GM23248 (cell line): ENCODE data around the gene WWOX. TPM values are rescaled to one million over a fixed set of nuclear protein-coding genes. Genes with fewer than 3 reads are reported as not detected.
"Not testable (repeated sequence)": the region's sequence is repeated elsewhere in the genome, so short reads cannot be mapped to it uniquely, and the experiment has no call there.

Experiments used
- DNase-seq: peaks from one replicate; pipeline ENCODE4 v3.0.0-alpha.2; 2015
- H2AFZ ChIP-seq: fragments of 200-600 bp; sonication (generic); 2 replicates; pipeline ENCODE4 v1.6.1; 2016; ENCODE audit warnings: antibody characterized with exemption
- H3F3A ChIP-seq: fragments of 200-600 bp; sonication (generic); 2 replicates; pipeline ENCODE4 v1.6.1; 2016; ENCODE audit warnings: mild to moderate bottlenecking, antibody characterized with exemption, mixed run types; ENCODE audit not compliant: insufficient read depth
- H3K27ac ChIP-seq: fragments of 200-600 bp; sonication (generic); 2 replicates; pipeline ENCODE4 v1.5.1; 2016; ENCODE audit warnings: mild to moderate bottlenecking
- H3K27me3 ChIP-seq: fragments of 200-600 bp; sonication (generic); replicated peaks from 2 replicates; pipeline ENCODE4 v1.6.1; 2016; ENCODE audit warnings: mild to moderate bottlenecking; ENCODE audit not compliant: insufficient read depth
- H3K36me3 ChIP-seq: fragments of 200-600 bp; sonication (generic); 2 replicates; pipeline ENCODE4 v1.6.1; 2016; ENCODE audit warnings: low read depth, mild to moderate bottlenecking
- H3K4me1 ChIP-seq: fragments of 200-600 bp; sonication (generic); 2 replicates; pipeline ENCODE4 v1.6.1; 2016; ENCODE audit warnings: mild to moderate bottlenecking; ENCODE audit not compliant: insufficient read depth
- H3K4me2 ChIP-seq: fragments of 200-600 bp; sonication (generic); one replicate; pipeline ENCODE4 v1.6.1; 2016; ENCODE audit warnings: mild to moderate bottlenecking; ENCODE audit not compliant: unreplicated experiment
- H3K4me3 ChIP-seq: fragments of 200-600 bp; sonication (generic); 2 replicates; pipeline ENCODE4 v1.5.1; 2016; ENCODE audit warnings: mild to moderate bottlenecking
- H3K79me2 ChIP-seq: fragments of 200-600 bp; sonication (generic); 2 replicates; pipeline ENCODE4 v1.6.1; 2016; ENCODE audit warnings: mild to moderate bottlenecking; ENCODE audit not compliant: insufficient read depth
- H3K9ac ChIP-seq: fragments of 200-600 bp; sonication (generic); 2 replicates; pipeline ENCODE4 v1.6.1; 2016; ENCODE audit warnings: mild to moderate bottlenecking
- H3K9me2 ChIP-seq: fragments of 200-600 bp; sonication (generic); 2 replicates; pipeline ENCODE4 v1.6.1; 2016; ENCODE audit warnings: mixed run types, mild to moderate bottlenecking, moderate library complexity; ENCODE audit not compliant: insufficient read depth
- H3K9me3 ChIP-seq: fragments of 200-600 bp; sonication (generic); one replicate; pipeline ENCODE4 v1.6.1; 2017; ENCODE audit warnings: low read depth
- H4K20me1 ChIP-seq: fragments of 200-600 bp; sonication (generic); 2 replicates; pipeline ENCODE4 v1.6.0; 2016; ENCODE audit not compliant: insufficient read depth
- EZH2 ChIP-seq: fragments of 200-600 bp; sonication (generic); IDR thresholded peaks from 2 replicates; pipeline ENCODE4 v1.6.1; 2018; ENCODE audit warnings: antibody characterized with exemption, mild to moderate bottlenecking; ENCODE audit not compliant: insufficient read depth, poor library complexity, severe bottlenecking
- EZH2phosphoT487 ChIP-seq: fragments of 200-600 bp; sonication (generic); IDR thresholded peaks from 2 replicates; pipeline ENCODE4 v1.6.1; 2018; ENCODE audit warnings: antibody characterized with exemption, moderate library complexity, mild to moderate bottlenecking, low read depth; ENCODE audit not compliant: insufficient read depth
- WGBS, 2 experiments: methylation state at CpG; one replicate each; pipeline ENCODE4 v1.1.6; 2015 to 2017; ENCODE audit warnings: low lambda C conversion rate in 2 of 2, low coverage in 1 of 2; ENCODE audit errors: missing lambda C conversion rate in 2 of 2; 5-methylcytosine and 5-hydroxymethylcytosine counted together
- in situ Hi-C: fragments of 300-500 bp; cut with MboI; formaldehyde crosslinking; loops from 2 replicates; pipeline ENCODE4 v1.15.0; 2020
- polyA plus RNA-seq: library from polyadenylated mRNA; unstranded; fragments of >200 nt; fragmentation: Nextera tagmentation; extraction: Ambion mirVana; gene quantifications from 2 replicates; pipeline ENCODE4 v1.2.1, GENCODE V29; 2016
- total RNA-seq: library from RNA; depleted of rRNA; stranded (reverse); fragments of >200 nt; shearing (Covaris generic); gene quantifications from 2 replicates; pipeline ENCODE4 v1.2.3, GENCODE V29; 2014

The WWOX gene
- total and polyA plus RNA-seq, 2 experiments from 2014 or later: 4.5 to 6.6 TPM

GRCh38 chr16:79049040-79049439, 949.6 kb downstream of the WWOX start:
- in situ Hi-C loops: no loop called here
- H3K9me2 ChIP-seq: no peaks in the 10 kb centered on the region
- no peaks in the 10 kb centered on the region for H3F3A ChIP-seq
- TF ChIP-seq EZH2 (no peak), EZH2phosphoT487 (no peak)
- WGBS, 2 experiments: 62 to 67% methylated on average over 6 of the region's 6 CpGs
- no peak overlapping the region for H2AFZ ChIP-seq
- no peaks in the 10 kb centered on the region for H3K4me1 ChIP-seq
- no peak overlapping the region for H3K4me3 ChIP-seq
- no peak overlapping the region for H3K4me2 ChIP-seq
- DNase-seq: no peak
- no peak overlapping the region for H3K27ac ChIP-seq
- no peak overlapping the region for H3K9ac ChIP-seq
- H3K36me3 ChIP-seq: no peaks in the 10 kb centered on the region
- no peaks in the 10 kb centered on the region for H3K27me3 ChIP-seq
- no peaks in the 10 kb centered on the region for H4K20me1 ChIP-seq
- no peaks in the 10 kb centered on the region for H3K79me2 ChIP-seq
- no peaks in the 10 kb centered on the region for H3K9me3 ChIP-seq

GRCh38 chr16:79050063-79050462, 950.6 kb downstream of the WWOX start:
- no peaks in the 10 kb centered on the region for H3F3A ChIP-seq
- no peaks in the 10 kb centered on the region for H3K9me2 ChIP-seq
- H3K27me3 ChIP-seq: no peaks in the 10 kb centered on the region
- no peak overlapping the region for H3K27ac ChIP-seq
- no peaks in the 10 kb centered on the region for H4K20me1 ChIP-seq
- 74 to 82% methylated on average over 4 of the region's 4 CpGs for WGBS, 2 experiments
- no peak overlapping the region for H3K4me2 ChIP-seq
- H2AFZ ChIP-seq: no peak overlapping the region
- H3K79me2 ChIP-seq: no peaks in the 10 kb centered on the region
- no peak for DNase-seq
- no peak overlapping the region for H3K9ac ChIP-seq
- H3K9me3 ChIP-seq: no peaks in the 10 kb centered on the region
- in situ Hi-C loops: no loop called here
- no peaks in the 10 kb centered on the region for H3K36me3 ChIP-seq
- H3K4me3 ChIP-seq: no peak overlapping the region
- no peaks in the 10 kb centered on the region for H3K4me1 ChIP-seq
- TF ChIP-seq EZH2: no peak
- no peak for TF ChIP-seq EZH2phosphoT487

- Histone ChIP-seq H3K9ac (no peak overlapping the region), H4K20me1 (no peaks in the 10 kb centered on the region), H3K9me2 (no peaks in the 10 kb centered on the region), H3K27ac (no peak overlapping the region), H3K4me1 (no peaks in the 10 kb centered on the region), H3K9me3 (no peaks in the 10 kb centered on the region), H3K4me3 (no peak overlapping the region), H2AFZ (no peak overlapping the region), H3K36me3 (no peaks in the 10 kb centered on the region), H3K27me3 (no peaks in the 10 kb centered on the region), H3K4me2 (no peak overlapping the region), H3K79me2 (no peaks in the 10 kb centered on the region), H3F3A (no peaks in the 10 kb centered on the region)
- no peak for DNase-seq
- 48 to 62% methylated on average over 4 of the region's 4 CpGs for WGBS, 2 experiments
- in situ Hi-C loops: no loop called here
- TF ChIP-seq EZH2: no peak
- TF ChIP-seq EZH2phosphoT487: no peak
Measured at GRCh38 chr16:79051313-79051712, 951.9 kb downstream of the WWOX start.

- H3K27ac ChIP-seq, H2AFZ ChIP-seq, H3K36me3 ChIP-seq, H3K4me2 ChIP-seq, H3F3A ChIP-seq, H3K9me2 ChIP-seq, H3K4me1 ChIP-seq, DNase-seq, H3K27me3 ChIP-seq, H3K9ac ChIP-seq, H4K20me1 ChIP-seq, in situ Hi-C loops, H3K9me3 ChIP-seq, H3K4me3 ChIP-seq, H3K79me2 ChIP-seq: not testable (repeated sequence)
- WGBS, 2 experiments: 53 to 63% methylated on average over 4 of the region's 4 CpGs
Measured at GRCh38 chr16:79052198-79052597, 952.7 kb downstream of the WWOX start.

- Histone ChIP-seq H3K9me2 (no peaks in the 10 kb centered on the region), H3K27me3 (no peaks in the 10 kb centered on the region), H3F3A (no peaks in the 10 kb centered on the region), H3K79me2 (no peaks in the 10 kb centered on the region), H3K4me2 (no peak overlapping the region), H3K4me1 (no peaks in the 10 kb centered on the region), H3K9me3 (no peaks in the 10 kb centered on the region), H3K27ac (no peak overlapping the region), H3K9ac (no peak overlapping the region), H4K20me1 (no peaks in the 10 kb centered on the region), H3K36me3 (no peaks in the 10 kb centered on the region), H3K4me3 (no peak overlapping the region), H2AFZ (no peak overlapping the region)
- in situ Hi-C loops: no loop called here
- TF ChIP-seq EZH2phosphoT487 (no peak), EZH2 (no peak)
- 59 to 61% methylated on average over 4 of the region's 4 CpGs for WGBS, 2 experiments
- DNase-seq: no peak
Measured at GRCh38 chr16:79053577-79053976, 954.1 kb downstream of the WWOX start.
